Hindlimb muscle (tissue), 1 donor: ENCODE results near the gene TUBB2B. TPM values are rescaled to one million over a fixed set of nuclear protein-coding genes. Genes with fewer than 3 reads are reported as not detected.
A peak's percentile ranks its signal among the peaks of the same experiment; 100 is the strongest.

Experiments used
- DNase-seq: peaks from one replicate; pipeline ENCODE4 v3.0.0-alpha.2; 2013
- polyA plus RNA-seq: library from polyadenylated mRNA; unstranded; fragments of 120-200 nt; gene quantifications from one replicate; pipeline ENCODE4 v1.2.1, GENCODE V29; 2013; ENCODE audit not compliant: insufficient read length

Gene TUBB2B
- polyA plus RNA-seq, result 57.5 TPM

DNA sequence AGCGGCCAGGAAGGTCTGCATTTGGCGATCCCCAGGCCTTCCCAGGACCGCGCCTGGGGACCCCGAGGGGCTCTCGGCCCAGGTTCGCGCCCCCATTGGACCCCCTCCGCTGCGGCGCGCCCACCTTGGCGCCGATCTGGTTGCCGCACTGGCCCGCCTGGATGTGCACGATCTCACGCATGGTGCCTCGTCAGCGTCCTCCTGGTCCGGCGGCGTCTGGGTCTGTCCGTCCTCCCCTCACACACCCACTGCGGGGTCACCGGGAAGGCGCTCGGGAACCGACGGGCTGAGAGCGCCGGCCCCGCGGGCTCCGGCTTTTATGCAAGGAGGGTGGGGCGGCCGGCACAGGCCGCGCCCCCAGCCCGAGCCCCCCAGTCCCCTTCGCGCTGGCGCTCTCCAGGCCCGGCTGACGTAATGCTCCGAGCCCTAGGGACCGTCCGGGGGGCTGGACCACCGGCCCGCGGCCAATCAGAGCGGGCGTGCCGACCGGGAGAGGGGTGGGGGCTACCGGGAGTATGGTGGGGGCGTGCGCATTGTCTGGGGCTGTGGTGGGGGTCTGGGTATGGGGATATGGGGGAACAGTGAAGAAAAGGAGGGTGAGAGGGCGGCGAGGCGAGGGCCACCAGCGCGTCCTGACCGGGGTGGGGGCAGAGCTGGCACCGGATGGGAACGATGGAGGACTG is at the start of gene TUBB2B:
TUBB2B (minus strand) TSS at position 291 of the 683 bp plus-strand sequence; CDS start at position 181, 110 bp downstream.
- DNase-seq, result peak; percentile 84

GRCh38 chr6:3277251-3277650 is 49.8 kb upstream of the TUBB2B start:
- no peak for DNase-seq

- no peak for DNase-seq
Observed at GRCh38 chr6:3276174-3277167, 49.0 kb upstream of the TUBB2B start.

- DNase-seq, result no peak
Observed at GRCh38 chr6:3273707-3274521, 46.5 kb upstream of the TUBB2B start.

DNA sequence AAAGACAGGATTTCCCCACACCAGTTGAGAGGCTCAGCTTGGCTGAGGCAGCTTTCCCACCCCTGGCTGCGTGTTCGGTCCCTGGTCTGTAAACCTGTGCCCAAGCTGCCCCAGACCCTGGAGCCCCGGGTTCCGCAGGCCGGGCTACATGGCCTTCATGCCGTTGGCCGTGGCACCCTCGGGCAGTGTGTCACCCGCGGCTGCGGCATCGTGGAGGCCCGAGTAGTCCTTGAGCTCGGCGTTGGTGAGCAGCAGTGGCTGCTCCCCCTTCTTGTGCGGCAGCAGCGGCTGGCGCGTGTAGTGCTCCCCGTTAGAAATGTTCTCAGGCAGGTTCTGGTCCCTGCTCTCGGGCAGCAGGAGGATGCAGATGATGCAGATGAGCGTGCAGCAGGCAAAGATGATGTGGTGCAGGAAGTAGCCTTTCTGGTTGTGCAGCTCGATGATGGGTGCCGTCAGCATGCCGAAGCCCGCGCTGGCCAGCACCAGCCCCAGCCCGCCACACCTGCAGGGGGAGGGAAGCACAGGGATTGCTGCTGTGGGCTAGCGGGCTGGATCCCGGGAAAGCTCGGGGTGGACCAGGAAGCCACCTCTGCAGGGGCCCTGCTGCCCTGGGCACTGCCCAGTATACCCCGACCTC is 45.6 kb upstream of the TUBB2B start:
- DNase-seq, result no peak

GRCh38 chr6:3271756-3272155 is 44.3 kb upstream of the TUBB2B start:
- DNase-seq, result no peak

GRCh38 chr6:3270258-3270657 is 42.8 kb upstream of the TUBB2B start:
- no peak for DNase-seq

DNA sequence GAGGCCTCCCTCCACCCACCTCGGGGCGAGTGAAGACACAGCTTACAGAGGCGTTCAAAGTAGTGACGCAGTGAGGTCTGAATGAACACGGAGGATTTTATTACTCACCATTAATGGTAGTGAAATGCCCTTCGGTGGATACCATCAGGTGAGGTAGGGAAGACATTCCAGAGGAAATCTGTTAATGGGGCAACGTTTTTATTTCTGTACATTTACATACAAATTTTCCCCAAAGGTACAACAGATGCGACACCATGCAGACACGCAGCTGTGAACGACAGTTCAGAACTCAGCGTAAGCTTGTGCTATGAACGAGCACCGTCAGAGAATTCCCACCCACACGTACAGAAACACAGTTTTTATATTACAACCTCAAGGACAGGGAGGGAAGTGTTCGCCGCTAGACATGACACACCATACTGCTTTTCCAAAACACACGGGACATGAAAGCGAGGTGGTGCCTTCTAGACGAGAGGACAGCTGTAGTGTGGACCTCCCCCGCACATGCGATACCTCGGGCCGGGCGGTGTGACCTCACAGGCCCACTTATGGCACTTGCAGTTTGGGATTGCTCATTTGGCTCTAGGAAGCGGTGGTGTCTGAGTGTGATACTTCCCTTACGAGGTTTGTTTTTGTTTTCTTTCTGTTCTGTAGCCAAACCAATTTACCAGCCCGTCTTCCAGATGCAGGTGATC is 42.0 kb upstream of the TUBB2B start:
- no peak for DNase-seq

GRCh38 chr6:3268680-3269079 is 41.2 kb upstream of the TUBB2B start:
- DNase-seq, result no peak

- DNase-seq, result no peak
Observed at GRCh38 chr6:3267162-3267561, 39.7 kb upstream of the TUBB2B start.

DNA sequence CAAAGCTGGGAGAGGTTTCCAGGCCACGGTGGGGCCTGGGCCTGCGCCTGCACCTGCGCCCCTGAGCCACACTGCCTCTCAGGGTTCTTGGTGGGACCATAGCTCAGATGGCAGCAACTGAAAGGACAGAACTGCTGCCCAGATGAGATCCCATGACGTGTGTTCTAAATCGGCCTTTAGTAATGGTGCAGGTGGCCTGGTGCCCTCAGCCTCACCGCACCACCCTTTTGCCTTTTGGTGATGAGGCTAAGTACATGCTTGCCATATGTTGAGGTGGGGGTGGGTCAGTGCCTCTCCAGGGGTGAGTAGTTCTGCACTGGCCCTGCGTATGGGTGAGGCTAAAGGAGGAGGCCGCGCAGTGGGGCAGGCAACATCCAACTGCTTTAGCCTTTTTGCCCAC is 38.7 kb upstream of the TUBB2B start:
- no peak for DNase-seq

- no peak for DNase-seq
Observed at GRCh38 chr6:3265671-3266070, 38.2 kb upstream of the TUBB2B start.

- no peak for DNase-seq
Observed at GRCh38 chr6:3264356-3264755, 36.9 kb upstream of the TUBB2B start.

- no peak for DNase-seq
Observed at GRCh38 chr6:3263096-3263495, 35.6 kb upstream of the TUBB2B start.

DNA sequence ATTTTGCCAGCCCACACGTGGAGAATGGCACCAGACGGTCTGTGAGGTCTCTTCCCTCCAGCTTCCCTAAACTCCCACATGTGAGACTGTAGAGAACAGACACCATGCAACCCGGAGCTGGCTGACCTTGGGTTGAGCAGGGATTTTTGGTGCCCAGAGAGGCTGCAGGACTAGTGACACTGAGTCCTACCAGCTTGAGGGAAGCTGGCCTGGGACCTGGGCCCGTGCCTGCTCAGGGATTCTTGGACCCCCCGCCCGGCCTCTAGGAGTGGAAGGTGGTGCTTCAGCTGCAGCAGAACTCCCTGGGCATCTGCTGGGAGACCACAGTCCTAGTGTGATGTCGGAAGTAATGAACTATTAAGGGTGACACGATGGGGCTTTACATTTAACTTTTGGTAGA is 34.5 kb upstream of the TUBB2B start:
- no peak for DNase-seq

DNA sequence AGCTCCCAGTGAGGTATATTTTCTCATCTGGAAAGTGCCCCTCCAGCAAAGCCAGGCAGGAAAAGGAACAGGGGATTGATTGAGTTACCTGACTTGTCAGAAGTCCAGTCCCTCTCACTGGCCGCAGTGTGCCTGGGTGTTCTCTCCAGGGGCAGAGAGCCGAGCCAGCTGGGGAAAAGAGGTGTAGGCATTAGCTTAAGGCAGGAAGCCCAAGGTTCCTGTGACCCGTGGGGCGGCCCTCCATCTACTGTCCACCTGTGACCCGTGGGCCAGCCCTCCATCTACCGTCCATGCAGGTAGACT is 34.0 kb upstream of the TUBB2B start:
- no peak for DNase-seq

DNA sequence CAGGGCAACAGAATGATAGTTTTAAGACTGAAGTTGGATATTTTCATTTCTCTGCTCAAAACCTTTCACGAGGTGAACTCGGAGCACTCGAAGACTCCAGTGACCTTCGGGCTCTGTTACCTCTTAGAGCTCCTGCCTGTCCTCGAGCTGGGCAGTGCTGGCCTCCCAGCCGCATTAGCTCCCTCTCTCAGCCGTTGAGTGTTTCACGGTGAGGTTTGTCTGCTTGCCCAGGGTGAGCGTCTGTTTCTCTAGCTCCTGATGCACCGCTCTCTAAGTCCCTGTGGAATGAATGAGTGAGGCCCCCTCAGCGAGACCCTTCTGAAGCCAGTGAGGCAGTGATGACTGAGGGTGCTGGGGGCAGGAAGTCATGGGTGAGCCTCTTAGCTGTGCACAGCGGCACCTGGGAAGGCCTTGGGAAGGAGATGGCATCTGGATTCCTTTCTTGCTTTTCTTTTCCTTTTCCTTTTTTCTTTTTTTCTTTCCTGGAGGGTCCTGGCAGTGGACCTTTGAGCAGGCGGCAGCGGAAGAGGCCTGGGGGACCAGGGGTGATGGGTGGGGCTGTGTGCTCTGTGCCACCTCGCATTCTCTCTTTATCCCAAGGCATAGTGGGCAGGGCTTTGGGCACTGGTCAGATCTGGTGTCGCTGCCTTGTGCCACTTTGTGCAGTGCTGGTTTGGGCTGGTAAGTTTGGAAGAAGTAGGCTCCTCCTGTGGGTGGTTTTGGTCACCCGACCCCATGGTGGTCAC is 33.5 kb upstream of the TUBB2B start:
- DNase-seq, result no peak

- DNase-seq, result no peak
Observed at GRCh38 chr6:3260296-3260695, 32.8 kb upstream of the TUBB2B start.

GRCh38 chr6:3259491-3259958 is 32.1 kb upstream of the TUBB2B start:
- DNase-seq, result peak; percentile 33

GRCh38 chr6:3258720-3259490 is 31.5 kb upstream of the TUBB2B start, which contains the start of gene PSMG4:
TSS of gene PSMG4 (plus strand) at chr6:3258947. CDS start at chr6:3259023, 76 bp downstream.
- DNase-seq, result peak; percentile 92
